Measurements from ENCODE around the gene ALG3.
"Not testable (repeated sequence)": the region's sequence is repeated elsewhere in the genome, so short reads cannot be mapped to it uniquely, and the experiment has no call there.

Gene ALG3

DNA sequence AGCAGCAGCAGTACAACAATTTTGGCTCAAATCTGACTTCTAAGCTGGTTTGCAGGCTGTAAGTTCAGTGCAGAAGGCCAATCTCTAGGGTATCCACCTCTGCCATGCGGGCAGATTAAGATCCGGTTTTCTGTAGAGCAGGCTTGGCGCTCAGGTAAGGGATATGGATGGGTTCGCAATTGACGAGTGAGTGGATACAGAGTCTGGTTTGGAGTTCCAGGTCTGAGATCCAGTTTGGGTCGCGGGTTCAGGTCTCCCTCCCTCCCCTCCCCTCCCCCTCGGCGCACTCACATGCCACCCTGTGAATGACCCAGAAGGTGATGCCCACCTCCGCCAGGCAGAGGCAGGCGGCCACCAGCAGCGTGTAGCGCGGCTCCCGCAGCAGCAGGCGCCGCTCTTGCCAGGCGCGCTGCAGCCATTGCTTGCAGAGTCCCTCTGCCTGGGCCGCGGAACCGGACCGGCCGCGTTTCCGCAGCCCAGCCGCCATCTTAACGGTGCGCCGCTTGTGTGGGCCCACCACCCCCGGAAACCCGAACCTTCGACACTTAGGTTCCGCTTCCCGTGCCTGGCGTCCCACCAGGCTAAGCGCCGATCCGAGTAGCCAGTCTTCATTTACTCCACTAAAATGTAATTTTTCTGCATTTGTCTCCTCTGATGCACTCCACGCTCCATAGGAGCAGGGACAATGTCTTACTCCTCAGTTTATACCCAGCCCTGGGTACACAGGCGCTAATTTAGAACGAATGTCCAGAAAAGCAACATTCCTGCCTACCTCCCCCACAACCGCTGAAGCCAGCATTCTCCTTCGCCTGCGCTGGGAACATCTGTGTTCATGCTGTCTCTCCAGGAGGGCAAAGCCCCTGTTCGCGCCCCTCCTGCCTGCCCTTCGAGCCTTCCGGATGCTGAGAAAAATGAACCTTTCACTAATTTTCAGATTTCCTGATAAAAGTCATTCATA is at the start of gene ALG3:
TSS of gene ALG3 (minus strand) at position 509 of the 958 bp plus-strand sequence. CDS start at position 487, 22 bp downstream.
- peak; percentile 83 to 88 for DNase-seq (ENCODE audit: low read depth in 1 of 2, low spot score in 1 of 2)

GRCh38 chr3:184296616-184297015 is 47.9 kb upstream of the ALG3 start:
- DNase-seq (ENCODE audit: low read depth in 1 of 2, low spot score in 1 of 2), result no peak

DNA sequence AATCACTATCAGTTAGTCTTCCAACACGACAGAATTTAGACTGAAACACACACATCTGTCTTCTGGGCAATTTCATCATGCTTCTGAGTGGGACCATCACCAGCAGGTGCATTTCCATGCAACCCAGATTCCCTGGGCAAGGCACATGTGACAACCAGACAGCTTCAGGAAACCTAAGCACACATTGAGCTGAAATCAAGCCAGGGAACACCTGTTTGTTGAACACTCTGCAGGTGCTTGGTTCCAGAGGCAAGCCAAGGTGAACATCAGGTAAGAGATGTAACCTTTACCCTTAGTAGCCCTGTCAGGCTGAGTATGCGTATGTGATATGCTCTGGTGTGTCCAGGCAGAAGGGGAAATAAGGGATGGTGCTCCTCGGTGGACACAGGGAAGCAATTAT is 47.0 kb upstream of the ALG3 start:
- DNase-seq (ENCODE audit: low read depth in 1 of 2, low spot score in 1 of 2), result no peak

GRCh38 chr3:184291738-184292445 is 43.1 kb upstream of the ALG3 start:
- DNase-seq (ENCODE audit: low read depth in 1 of 2, low spot score in 1 of 2), result no peak

- DNase-seq (ENCODE audit: low read depth in 1 of 2, low spot score in 1 of 2), result no peak
Observed at GRCh38 chr3:184291044-184291737, 42.4 kb upstream of the ALG3 start.

GRCh38 chr3:184290331-184290730 is 41.6 kb upstream of the ALG3 start:
- no peak for DNase-seq (ENCODE audit: low read depth in 1 of 2, low spot score in 1 of 2)

- DNase-seq (ENCODE audit: low read depth in 1 of 2, low spot score in 1 of 2), result peak; percentile 40 to 61
Observed at GRCh38 chr3:184289426-184289938, 40.7 kb upstream of the ALG3 start.

GRCh38 chr3:184284696-184285095 is 35.9 kb upstream of the ALG3 start:
- no peak for DNase-seq (ENCODE audit: low read depth in 1 of 2, low spot score in 1 of 2)

DNA sequence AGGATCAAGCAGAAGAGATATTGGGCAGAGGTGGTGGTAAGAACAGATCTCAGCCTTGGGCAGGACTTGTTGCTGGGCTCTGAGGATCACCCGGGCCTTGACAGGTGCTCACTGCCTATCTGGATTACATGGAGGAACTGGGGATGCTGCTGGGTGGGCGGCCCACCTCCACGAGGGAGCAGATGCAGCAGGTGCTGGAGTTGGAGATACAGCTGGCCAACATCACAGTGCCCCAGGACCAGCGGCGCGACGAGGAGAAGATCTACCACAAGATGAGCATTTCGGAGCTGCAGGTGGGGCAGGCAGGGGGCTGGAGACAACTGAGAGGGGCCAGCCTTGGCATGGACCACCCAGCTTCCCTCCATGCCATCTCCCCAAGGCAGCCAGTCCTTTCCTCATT is 34.9 kb upstream of the ALG3 start:
- no peak for DNase-seq (ENCODE audit: low read depth in 1 of 2, low spot score in 1 of 2)

GRCh38 chr3:184282941-184283340 is 34.2 kb upstream of the ALG3 start:
- DNase-seq (ENCODE audit: low read depth in 1 of 2, low spot score in 1 of 2), result no peak

DNA sequence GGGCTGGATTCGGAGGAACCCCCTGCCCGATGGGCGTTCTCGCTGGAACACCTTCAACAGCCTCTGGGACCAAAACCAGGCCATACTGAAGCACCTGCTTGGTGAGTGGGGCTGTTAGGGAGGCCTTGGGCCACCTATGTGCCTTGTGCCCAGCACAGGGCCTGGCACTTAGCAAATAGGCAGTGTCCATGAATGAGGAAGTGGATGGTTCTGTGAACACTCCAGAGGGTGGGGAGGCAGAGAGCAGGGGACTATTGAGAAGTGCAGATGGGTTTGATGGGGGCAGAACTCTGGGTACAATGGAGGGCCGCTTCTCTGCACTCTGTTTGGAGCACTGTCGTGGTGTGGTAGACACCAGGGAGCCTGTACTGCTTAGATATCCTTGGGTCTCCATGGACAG is 28.6 kb upstream of the ALG3 start:
- DNase-seq (ENCODE audit: low read depth in 1 of 2, low spot score in 1 of 2), result no peak

GRCh38 chr3:184275961-184276910 is 27.5 kb upstream of the ALG3 start, which contains the start of gene ECE2:
Gene ECE2, plus strand, starts transcription at chr3:184276022. Its CDS starts 132 bp downstream, at chr3:184276154.
- no peak for DNase-seq (ENCODE audit: low read depth in 1 of 2, low spot score in 1 of 2)

DNA sequence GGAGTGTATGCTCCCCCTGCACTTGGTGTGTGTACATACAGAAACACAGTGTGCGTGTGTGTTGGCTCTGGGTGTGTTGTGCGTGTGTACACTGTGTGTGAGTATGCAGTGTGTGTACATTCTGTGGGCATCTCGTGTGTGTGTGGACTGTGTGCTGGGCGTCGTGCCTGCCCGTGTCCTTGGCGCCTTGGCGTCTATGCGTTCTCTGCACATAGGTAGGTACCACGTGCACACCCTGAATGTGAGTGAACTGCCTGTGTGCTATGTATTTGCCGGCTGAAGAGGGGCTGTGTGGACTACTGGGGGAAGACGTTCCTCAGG is 26.6 kb upstream of the ALG3 start:
- DNase-seq (ENCODE audit: low read depth in 1 of 2, low spot score in 1 of 2), result no peak

GRCh38 chr3:184272269-184272668 is 23.5 kb upstream of the ALG3 start:
- no peak for DNase-seq (ENCODE audit: low read depth in 1 of 2, low spot score in 1 of 2)

GRCh38 chr3:184267249-184267648 is 18.5 kb upstream of the ALG3 start:
- DNase-seq (ENCODE audit: low read depth in 1 of 2, low spot score in 1 of 2), result not testable (repeated sequence)

DNA sequence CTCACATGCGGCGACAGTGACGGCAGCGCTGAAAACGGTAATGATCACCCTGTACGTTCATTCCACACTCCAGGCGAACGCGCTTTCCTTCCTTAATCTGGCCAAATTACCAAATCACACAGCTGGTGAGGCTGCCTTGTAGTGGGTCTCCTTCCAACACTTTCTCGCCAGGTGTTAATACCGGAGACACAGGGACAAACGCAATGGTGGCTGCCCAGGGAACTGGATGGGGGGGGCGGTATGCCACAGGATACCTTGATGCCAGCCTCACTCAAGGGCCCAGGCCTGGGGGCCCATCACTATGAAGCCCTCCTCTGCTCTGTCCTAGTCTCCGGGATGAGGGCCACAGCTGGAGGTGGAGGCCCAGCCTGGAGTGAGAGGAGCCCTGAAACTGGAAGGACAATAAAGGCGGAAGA is 14.0 kb upstream of the ALG3 start:
- DNase-seq (ENCODE audit: low read depth in 1 of 2, low spot score in 1 of 2), result no peak

GRCh38 chr3:184261854-184262763 is 13.3 kb upstream of the ALG3 start:
- DNase-seq (ENCODE audit: low read depth in 1 of 2, low spot score in 1 of 2), result no peak

- peak in 1 of 2 donors; percentile 21 for DNase-seq (ENCODE audit: low read depth in 1 of 2, low spot score in 1 of 2)
Observed at GRCh38 chr3:184261270-184261853, 12.6 kb upstream of the ALG3 start, which contains the start of gene CAMK2N2. Gene CAMK2N2, minus strand, starts transcription at chr3:184261553. Its CDS starts 268 bp downstream, at chr3:184261285.

Measured in activated CD4-positive, alpha-beta T cell treated with anti-CD3 and anti-CD28 coated beads, Interleukin-2, amount 50 U/mL, for 24 hours (primary cell).